HEK293 (cell line): ENCODE measurements around the gene RNF34.

ENCODE experiments used
- GLIS2 ChIP-seq: fragments of 450-650 bp; formaldehyde crosslinking; IDR thresholded peaks from 2 replicates; pipeline ENCODE4 v1.5.1; 2016; ENCODE audit warnings: missing biosample characterization, missing genetic modification characterization
- HOXD13 ChIP-seq: sonication (generic); formaldehyde crosslinking; IDR thresholded peaks from 2 replicates; pipeline ENCODE4 v1.8.0; 2022; ENCODE audit warnings: missing genetic modification reagents, borderline replicate concordance
- KLF17 ChIP-seq: fragments of 450-650 bp; formaldehyde crosslinking; IDR thresholded peaks from 2 replicates; pipeline ENCODE4 v1.5.1; 2016; ENCODE audit warnings: missing biosample characterization, missing genetic modification characterization
- KLF9 ChIP-seq: fragments of 450-650 bp; formaldehyde crosslinking; IDR thresholded peaks from 2 replicates; pipeline ENCODE4 v1.5.1; 2016; ENCODE audit warnings: missing biosample characterization, missing genetic modification characterization, low read depth
- MYNN ChIP-seq: fragments of 450-650 bp; formaldehyde crosslinking; IDR thresholded peaks from 2 replicates; pipeline ENCODE4 v1.5.1; 2016; ENCODE audit warnings: missing biosample characterization, missing genetic modification characterization, borderline replicate concordance
- PRDM4 ChIP-seq: fragments of 450-650 bp; formaldehyde crosslinking; IDR thresholded peaks from 2 replicates; pipeline ENCODE4 v1.5.1; 2017; ENCODE audit warnings: missing biosample characterization, missing genetic modification characterization
- TRIM28 ChIP-seq: IDR thresholded peaks from 2 replicates; pipeline ENCODE4 v1.6.1; 2011; ENCODE audit warnings: low read length, control low read depth, borderline replicate concordance
- WT1 ChIP-seq: fragments of 450-650 bp; formaldehyde crosslinking; IDR thresholded peaks from 2 replicates; pipeline ENCODE4 v1.5.1; 2016; ENCODE audit warnings: missing biosample characterization, missing genetic modification characterization
- ZBTB21 ChIP-seq: fragments of 450-650 bp; formaldehyde crosslinking; IDR thresholded peaks from 2 replicates; pipeline ENCODE4 v1.5.1; 2017; ENCODE audit warnings: missing biosample characterization, missing genetic modification characterization
- ZBTB26 ChIP-seq: fragments of 450-650 bp; formaldehyde crosslinking; optimal IDR thresholded peaks from 2 replicates; pipeline ENCODE3; 2016; ENCODE audit warnings: missing biosample characterization, mild to moderate bottlenecking, missing genetic modification characterization
- ZFHX2 ChIP-seq: fragments of 450-650 bp; formaldehyde crosslinking; conservative IDR thresholded peaks from 2 replicates; pipeline ENCODE4 v1.5.1; 2016; ENCODE audit warnings: missing biosample characterization, missing genetic modification characterization
- ZNF266 ChIP-seq: fragments of 450-650 bp; formaldehyde crosslinking; IDR thresholded peaks from 2 replicates; pipeline ENCODE4 v1.5.1; 2016; ENCODE audit warnings: missing biosample characterization, missing genetic modification characterization, low read depth
- ZNF366 ChIP-seq: fragments of 450-650 bp; formaldehyde crosslinking; conservative IDR thresholded peaks from 2 replicates; pipeline ENCODE4 v1.5.1; 2016; ENCODE audit warnings: missing biosample characterization, missing genetic modification characterization
- ZNF391 ChIP-seq: fragments of 450-650 bp; formaldehyde crosslinking; IDR thresholded peaks from 2 replicates; pipeline ENCODE4 v1.5.1; 2016; ENCODE audit warnings: low read depth, missing biosample characterization, missing genetic modification characterization, borderline replicate concordance
- ZNF558 ChIP-seq: fragments of 450-650 bp; formaldehyde crosslinking; IDR thresholded peaks from 2 replicates; pipeline ENCODE4 v1.5.1; 2016; ENCODE audit warnings: missing biosample characterization, missing genetic modification characterization
- ZNF623 ChIP-seq: fragments of 450-650 bp; formaldehyde crosslinking; IDR thresholded peaks from 2 replicates; pipeline ENCODE4 v1.5.1; 2016; ENCODE audit warnings: missing biosample characterization, missing genetic modification characterization
- ZNF792 ChIP-seq: fragments of 450-650 bp; formaldehyde crosslinking; IDR thresholded peaks from 2 replicates; pipeline ENCODE4 v1.5.1; 2016; ENCODE audit warnings: missing biosample characterization, missing genetic modification characterization
- TF ChIP-seq, protein P1 (sequence below): fragments of 450-650 bp; formaldehyde crosslinking; IDR thresholded peaks from 2 replicates; pipeline ENCODE4 v1.5.1; 2016; ENCODE audit warnings: missing biosample characterization, missing genetic modification characterization

RNF34 gene

GRCh38 chr12:121351820-121352681 lies 47.9 kb upstream of the RNF34 start, which contains the start of gene ANAPC5 (continued):
- TF ChIP-seq ZBTB26 (tag by site-specific recombination) = peak; percentile 99
- no peak for TF ChIP-seq MYNN (tag by site-specific recombination)
- TF ChIP-seq ZNF391 (tag by site-specific recombination) = peak; percentile 80; the same call in 1 of the 2 replicates
- TF ChIP-seq KLF17 (tag by site-specific recombination) = peak; percentile 95
- peak; percentile 43; the same call in 1 of the 2 replicates for TF ChIP-seq KLF9 (tag by site-specific recombination)
- no peak; the same call in 1 of the 2 replicates for TF ChIP-seq ZBTB21 (tag by site-specific recombination)
- no peak for TF ChIP-seq ZNF558 (tag by site-specific recombination)
- peak; percentile 94 for TF ChIP-seq GLIS2 (tag by site-specific recombination)
- TF ChIP-seq, protein P1, sequence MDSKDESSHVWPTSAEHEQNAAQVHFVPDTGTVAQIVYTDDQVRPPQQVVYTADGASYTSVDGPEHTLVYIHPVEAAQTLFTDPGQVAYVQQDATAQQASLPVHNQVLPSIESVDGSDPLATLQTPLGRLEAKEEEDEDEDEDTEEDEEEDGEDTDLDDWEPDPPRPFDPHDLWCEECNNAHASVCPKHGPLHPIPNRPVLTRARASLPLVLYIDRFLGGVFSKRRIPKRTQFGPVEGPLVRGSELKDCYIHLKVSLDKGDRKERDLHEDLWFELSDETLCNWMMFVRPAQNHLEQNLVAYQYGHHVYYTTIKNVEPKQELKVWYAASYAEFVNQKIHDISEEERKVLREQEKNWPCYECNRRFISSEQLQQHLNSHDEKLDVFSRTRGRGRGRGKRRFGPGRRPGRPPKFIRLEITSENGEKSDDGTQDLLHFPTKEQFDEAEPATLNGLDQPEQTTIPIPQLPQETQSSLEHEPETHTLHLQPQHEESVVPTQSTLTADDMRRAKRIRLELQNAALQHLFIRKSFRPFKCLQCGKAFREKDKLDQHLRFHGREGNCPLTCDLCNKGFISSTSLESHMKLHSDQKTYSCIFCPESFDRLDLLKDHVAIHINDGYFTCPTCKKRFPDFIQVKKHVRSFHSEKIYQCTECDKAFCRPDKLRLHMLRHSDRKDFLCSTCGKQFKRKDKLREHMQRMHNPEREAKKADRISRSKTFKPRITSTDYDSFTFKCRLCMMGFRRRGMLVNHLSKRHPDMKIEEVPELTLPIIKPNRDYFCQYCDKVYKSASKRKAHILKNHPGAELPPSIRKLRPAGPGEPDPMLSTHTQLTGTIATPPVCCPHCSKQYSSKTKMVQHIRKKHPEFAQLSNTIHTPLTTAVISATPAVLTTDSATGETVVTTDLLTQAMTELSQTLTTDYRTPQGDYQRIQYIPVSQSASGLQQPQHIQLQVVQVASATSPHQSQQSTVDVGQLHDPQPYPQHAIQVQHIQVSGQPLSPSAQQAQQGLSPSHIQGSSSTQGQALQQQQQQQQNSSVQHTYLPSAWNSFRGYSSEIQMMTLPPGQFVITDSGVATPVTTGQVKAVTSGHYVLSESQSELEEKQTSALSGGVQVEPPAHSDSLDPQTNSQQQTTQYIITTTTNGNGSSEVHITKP (tag by site-specific recombination) = peak; percentile 51; the same call in 1 of the 2 replicates
- TF ChIP-seq ZNF366 = no peak
- TF ChIP-seq ZFHX2 (tag by site-specific recombination) = peak; percentile 88
- peak; percentile 54; the same call in 1 of the 2 replicates for TF ChIP-seq TRIM28
- TF ChIP-seq ZNF623 (tag by site-specific recombination) = no peak
- no peak for TF ChIP-seq ZNF266 (tag by site-specific recombination)
- peak; percentile 88 for TF ChIP-seq PRDM4
- no peak for TF ChIP-seq HOXD13 (CRISPR knock-in tag)
- TF ChIP-seq WT1 (tag by site-specific recombination) = peak; percentile 81
- no peak for TF ChIP-seq ZNF792 (tag by site-specific recombination)
